Measurements from ENCODE around the gene NDFIP2. TPM values are rescaled to one million over a fixed set of nuclear protein-coding genes. Genes with fewer than 3 reads are reported as not detected.

The NDFIP2 gene
- total RNA-seq, 1 donor from 2014 or later, result 34.1 TPM

DNA sequence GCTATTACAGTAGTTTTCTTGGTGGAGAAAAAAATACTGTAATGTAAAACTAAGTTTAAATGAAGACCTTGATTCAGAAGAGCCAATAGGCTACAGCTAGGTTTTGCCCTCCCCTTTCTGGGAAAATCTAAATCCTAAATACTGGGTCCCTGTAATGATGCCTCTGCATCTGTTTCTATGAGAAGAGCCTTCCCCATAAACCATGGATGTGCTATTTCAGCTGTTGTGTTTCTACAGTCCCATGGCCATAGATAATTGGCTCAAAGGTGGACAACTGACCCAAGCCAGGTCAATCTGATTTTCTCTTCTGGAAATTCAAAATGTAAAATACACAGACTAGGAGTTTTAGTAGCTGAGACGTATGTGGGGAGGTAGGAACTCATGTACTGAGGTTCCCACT, 101.9 kb downstream of the NDFIP2 start:
- intact Hi-C loops (cut with DNase I), result no loop called here
- no peak for DNase-seq
- TF ChIP-seq, protein P1, sequence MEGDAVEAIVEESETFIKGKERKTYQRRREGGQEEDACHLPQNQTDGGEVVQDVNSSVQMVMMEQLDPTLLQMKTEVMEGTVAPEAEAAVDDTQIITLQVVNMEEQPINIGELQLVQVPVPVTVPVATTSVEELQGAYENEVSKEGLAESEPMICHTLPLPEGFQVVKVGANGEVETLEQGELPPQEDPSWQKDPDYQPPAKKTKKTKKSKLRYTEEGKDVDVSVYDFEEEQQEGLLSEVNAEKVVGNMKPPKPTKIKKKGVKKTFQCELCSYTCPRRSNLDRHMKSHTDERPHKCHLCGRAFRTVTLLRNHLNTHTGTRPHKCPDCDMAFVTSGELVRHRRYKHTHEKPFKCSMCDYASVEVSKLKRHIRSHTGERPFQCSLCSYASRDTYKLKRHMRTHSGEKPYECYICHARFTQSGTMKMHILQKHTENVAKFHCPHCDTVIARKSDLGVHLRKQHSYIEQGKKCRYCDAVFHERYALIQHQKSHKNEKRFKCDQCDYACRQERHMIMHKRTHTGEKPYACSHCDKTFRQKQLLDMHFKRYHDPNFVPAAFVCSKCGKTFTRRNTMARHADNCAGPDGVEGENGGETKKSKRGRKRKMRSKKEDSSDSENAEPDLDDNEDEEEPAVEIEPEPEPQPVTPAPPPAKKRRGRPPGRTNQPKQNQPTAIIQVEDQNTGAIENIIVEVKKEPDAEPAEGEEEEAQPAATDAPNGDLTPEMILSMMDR (IDR thresholded peaks at IDR 0.05), result no peak
- no peak overlapping the region for H3K4me3 ChIP-seq
- H3K9me3 ChIP-seq, result peaks cover 9% of the 10 kb centered on the region
- H3K27me3 ChIP-seq, result no peaks in the 10 kb centered on the region
- no peaks in the 10 kb centered on the region for H3K4me1 ChIP-seq
- H3K27ac ChIP-seq, result no peak overlapping the region
- no peaks in the 10 kb centered on the region for H3K36me3 ChIP-seq
- ATAC-seq, result no peak

DNA sequence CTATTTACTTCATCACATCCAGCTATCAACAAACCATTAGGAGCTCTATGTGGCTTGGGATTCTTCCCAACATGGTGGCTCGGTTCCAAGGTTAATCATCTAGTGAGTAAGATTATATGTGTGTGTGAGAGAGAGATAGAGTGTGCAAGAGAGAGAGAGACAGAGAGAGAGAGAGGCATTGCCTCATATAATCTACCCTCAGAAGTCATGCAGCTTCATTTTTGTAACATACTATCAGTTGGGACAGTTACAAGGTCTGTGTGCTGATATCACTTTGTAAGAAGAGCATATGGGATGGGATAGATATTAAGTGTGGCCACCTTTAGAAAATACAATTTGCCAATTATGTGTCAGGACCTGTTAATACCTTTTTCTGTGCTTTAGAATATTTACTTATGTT, 104.1 kb downstream of the NDFIP2 start:
- H3K9me3 ChIP-seq, result peaks cover 9% of the 10 kb centered on the region
- H3K36me3 ChIP-seq, result no peaks in the 10 kb centered on the region
- no peaks in the 10 kb centered on the region for H3K27me3 ChIP-seq
- no peak overlapping the region for H3K4me3 ChIP-seq
- intact Hi-C loops (cut with DNase I), result no loop called here
- no peaks in the 10 kb centered on the region for H3K4me1 ChIP-seq
- ATAC-seq (no peak), DNase-seq (no peak)
- no peak overlapping the region for H3K27ac ChIP-seq
- TF ChIP-seq, protein P1 (IDR thresholded peaks at IDR 0.05), result no peak

DNA sequence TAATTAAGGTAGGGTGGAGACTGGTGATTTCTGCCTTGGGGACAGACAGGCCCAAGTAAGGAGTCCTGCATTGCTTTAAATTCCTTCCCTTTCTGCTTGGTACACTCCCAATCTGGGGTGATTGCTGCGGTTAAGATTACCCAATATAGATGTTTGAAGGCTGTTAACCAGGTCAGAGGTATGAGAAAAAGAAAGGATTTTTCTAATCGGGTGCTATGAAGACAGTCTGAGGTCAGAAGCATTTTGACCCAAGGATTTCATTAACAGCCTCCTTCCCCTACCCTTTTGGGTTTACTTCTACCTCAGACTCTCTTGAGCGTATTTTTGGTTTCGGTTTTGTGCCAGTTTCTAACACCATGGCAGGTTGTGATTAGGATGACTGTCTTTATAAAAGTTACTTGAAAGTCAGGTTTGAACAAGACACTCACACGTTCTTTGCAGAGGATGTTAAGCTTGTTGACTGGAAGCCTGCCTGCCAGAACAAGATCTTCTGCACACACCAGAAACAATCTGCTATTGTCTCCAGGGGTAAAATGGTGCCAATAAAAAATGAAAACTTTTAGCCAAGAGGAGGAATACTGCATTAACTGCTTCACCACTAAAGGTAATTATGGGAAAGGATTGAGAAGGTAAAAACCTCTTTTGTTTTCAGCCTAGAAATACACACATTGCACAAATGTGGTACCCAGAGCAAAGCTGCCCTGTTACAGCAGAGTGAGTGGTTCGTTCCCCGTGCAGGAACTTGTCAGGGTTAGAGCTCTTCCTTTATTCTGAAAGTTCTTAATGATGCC, 108.8 kb downstream of the NDFIP2 start:
- Histone ChIP-seq H3K27ac (no peak overlapping the region), H3K4me3 (no peak overlapping the region), H3K9me3 (peaks cover 6% of the 10 kb centered on the region), H3K4me1 (no peaks in the 10 kb centered on the region), H3K36me3 (no peaks in the 10 kb centered on the region), H3K27me3 (no peaks in the 10 kb centered on the region)
- intact Hi-C loops (cut with DNase I), result no loop called here
- TF ChIP-seq, protein P1 (IDR thresholded peaks at IDR 0.05), result no peak
- DNase-seq (no peak), ATAC-seq (peak; percentile 70)

DNA sequence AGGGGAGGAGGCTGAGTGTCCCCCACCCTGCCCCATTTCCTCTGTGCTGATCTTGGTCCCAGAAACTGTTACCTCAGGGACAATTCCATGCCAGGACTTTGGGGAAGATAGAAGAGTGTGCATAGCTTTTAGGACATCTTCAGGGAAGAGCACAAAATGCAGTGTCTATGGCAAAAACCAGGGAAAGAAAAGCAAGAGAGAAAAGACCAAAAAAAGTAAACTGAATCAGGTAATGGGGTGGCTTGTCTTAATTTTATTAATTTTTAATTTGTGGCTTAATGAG, 109.4 kb downstream of the NDFIP2 start:
- no peaks in the 10 kb centered on the region for H3K36me3 ChIP-seq
- no peak for DNase-seq
- H3K27me3 ChIP-seq, result no peaks in the 10 kb centered on the region
- ATAC-seq, result no peak
- H3K4me3 ChIP-seq, result no peak overlapping the region
- TF ChIP-seq, protein P1 (IDR thresholded peaks at IDR 0.05), result no peak
- no peaks in the 10 kb centered on the region for H3K4me1 ChIP-seq
- intact Hi-C loops (cut with DNase I), result no loop called here
- peaks cover under 1% of the 10 kb centered on the region for H3K9me3 ChIP-seq
- H3K27ac ChIP-seq, result no peak overlapping the region

DNA sequence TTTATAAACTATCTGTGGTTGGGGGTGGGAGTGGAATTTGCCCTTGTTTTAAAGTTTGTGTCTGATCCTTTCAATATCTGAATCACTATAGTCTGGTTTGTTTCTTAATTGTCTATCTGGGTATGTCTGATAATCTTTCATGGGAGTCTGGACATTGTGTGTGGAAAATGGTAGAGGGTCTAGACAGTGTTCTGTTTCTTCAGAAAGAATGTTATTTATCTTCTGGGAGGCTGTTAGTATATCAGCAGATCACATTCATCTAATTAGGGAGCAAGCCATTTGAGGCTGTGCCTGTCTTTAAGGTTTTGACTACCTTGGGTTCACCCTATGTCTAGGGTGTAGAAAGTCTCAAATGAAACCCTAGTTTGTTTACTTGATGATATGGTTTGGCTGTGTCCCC, 110.5 kb downstream of the NDFIP2 start:
- intact Hi-C loops (cut with DNase I), result no loop called here
- no peaks in the 10 kb centered on the region for H3K9me3 ChIP-seq
- no peak for ATAC-seq
- H3K4me1 ChIP-seq, result no peaks in the 10 kb centered on the region
- H3K27ac ChIP-seq, result no peak overlapping the region
- no peak overlapping the region for H3K4me3 ChIP-seq
- no peak for DNase-seq
- no peaks in the 10 kb centered on the region for H3K27me3 ChIP-seq
- TF ChIP-seq, protein P1 (IDR thresholded peaks at IDR 0.05), result no peak
- no peaks in the 10 kb centered on the region for H3K36me3 ChIP-seq

DNA sequence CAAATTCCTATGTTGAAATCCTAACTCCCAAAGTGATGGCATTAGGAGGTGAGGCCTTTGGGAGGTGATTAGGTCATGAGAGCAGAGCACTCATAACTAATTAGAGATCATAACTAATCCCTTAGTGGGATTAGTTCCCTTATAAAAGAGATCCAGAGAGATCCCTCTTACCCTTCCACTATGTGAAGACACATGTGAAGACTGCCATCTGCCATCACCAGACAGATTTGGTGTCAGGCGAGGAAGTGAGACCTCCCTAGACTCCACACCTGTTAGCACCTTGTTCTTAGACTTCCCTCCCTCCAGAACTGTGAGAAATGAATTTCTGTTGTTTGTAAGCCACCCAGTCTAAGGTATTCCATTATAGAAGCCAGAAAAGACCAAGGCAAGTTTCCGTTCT, 112.2 kb downstream of the NDFIP2 start:
- no peaks in the 10 kb centered on the region for H3K9me3 ChIP-seq
- no peaks in the 10 kb centered on the region for H3K36me3 ChIP-seq
- H3K4me3 ChIP-seq, result no peak overlapping the region
- no peak for DNase-seq
- no peak overlapping the region for H3K27ac ChIP-seq
- H3K4me1 ChIP-seq, result no peaks in the 10 kb centered on the region
- intact Hi-C loops (cut with DNase I), result no loop called here
- no peak for ATAC-seq
- no peaks in the 10 kb centered on the region for H3K27me3 ChIP-seq
- TF ChIP-seq, protein P1 (IDR thresholded peaks at IDR 0.05), result no peak

Data from upper lobe of right lung (tissue), 1 donor.